Upper lobe of right lung (tissue), 1 donor: Measurements from ENCODE around the gene RAPGEF2. TPM values are rescaled to one million over a fixed set of nuclear protein-coding genes. Genes with fewer than 3 reads are reported as not detected.

Source experiments
- ATAC-seq: fragments of 200-7000 bp; cut with Tn5 transposase; one replicate; pipeline ENCODE4 v1.9.1; 2020; ENCODE audit warnings: mild to moderate bottlenecking, moderate library complexity
- DNase-seq: peaks from one replicate; pipeline ENCODE4 v3.0.0-alpha.2; 2020
- H3K27ac ChIP-seq: fragments of 200-600 bp; one replicate; pipeline ENCODE4 v1.8.0; 2022
- H3K27me3 ChIP-seq: fragments of 200-600 bp; one replicate; pipeline ENCODE4 v1.8.0; 2022; ENCODE audit warnings: mild to moderate bottlenecking
- H3K36me3 ChIP-seq: fragments of 200-600 bp; one replicate; pipeline ENCODE4 v1.8.0; 2022
- H3K4me1 ChIP-seq: fragments of 200-600 bp; one replicate; pipeline ENCODE4 v1.8.0; 2022
- H3K4me3 ChIP-seq: fragments of 200-600 bp; one replicate; pipeline ENCODE4 v1.8.0; 2022; ENCODE audit warnings: mild to moderate bottlenecking
- H3K9me3 ChIP-seq: fragments of 200-600 bp; one replicate; pipeline ENCODE4 v1.8.0; 2022
- intact Hi-C: fragments of 100-400 bp; cut with DNase I; formaldehyde crosslinking; loops from one replicate; pipeline ENCODE4 v1.11.0; 2022
- total RNA-seq: library from RNA; stranded (reverse); fragmentation: NEBNext Ultra II Directional; extraction: Animal tissue kit (Norgen Biotek cat#: 25700); gene quantifications from one replicate; pipeline ENCODE4 v1.2.1, GENCODE V29; 2021
- TF ChIP-seq, protein P1 (sequence below): fragments of 200-600 bp; IDR thresholded peaks from one replicate; pipeline ENCODE4 v1.8.0; 2022; ENCODE audit warnings: antibody characterized with exemption
- donor health status: DM: no; HTN: yes; CAD: no; lungs with severe emphysema.

Gene RAPGEF2
- total RNA-seq, 1 donor from 2014 or later, result 61.3 TPM

- DNase-seq, result no peak
- H3K4me1 ChIP-seq, result peaks cover 22% of the 10 kb centered on the region
- no peak for ATAC-seq
- no peak overlapping the region for H3K4me3 ChIP-seq
- no peaks in the 10 kb centered on the region for H3K27me3 ChIP-seq
- no peaks in the 10 kb centered on the region for H3K36me3 ChIP-seq
- TF ChIP-seq, protein P1, sequence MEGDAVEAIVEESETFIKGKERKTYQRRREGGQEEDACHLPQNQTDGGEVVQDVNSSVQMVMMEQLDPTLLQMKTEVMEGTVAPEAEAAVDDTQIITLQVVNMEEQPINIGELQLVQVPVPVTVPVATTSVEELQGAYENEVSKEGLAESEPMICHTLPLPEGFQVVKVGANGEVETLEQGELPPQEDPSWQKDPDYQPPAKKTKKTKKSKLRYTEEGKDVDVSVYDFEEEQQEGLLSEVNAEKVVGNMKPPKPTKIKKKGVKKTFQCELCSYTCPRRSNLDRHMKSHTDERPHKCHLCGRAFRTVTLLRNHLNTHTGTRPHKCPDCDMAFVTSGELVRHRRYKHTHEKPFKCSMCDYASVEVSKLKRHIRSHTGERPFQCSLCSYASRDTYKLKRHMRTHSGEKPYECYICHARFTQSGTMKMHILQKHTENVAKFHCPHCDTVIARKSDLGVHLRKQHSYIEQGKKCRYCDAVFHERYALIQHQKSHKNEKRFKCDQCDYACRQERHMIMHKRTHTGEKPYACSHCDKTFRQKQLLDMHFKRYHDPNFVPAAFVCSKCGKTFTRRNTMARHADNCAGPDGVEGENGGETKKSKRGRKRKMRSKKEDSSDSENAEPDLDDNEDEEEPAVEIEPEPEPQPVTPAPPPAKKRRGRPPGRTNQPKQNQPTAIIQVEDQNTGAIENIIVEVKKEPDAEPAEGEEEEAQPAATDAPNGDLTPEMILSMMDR, result no peak
- intact Hi-C loops, result no loop called here
- H3K9me3 ChIP-seq, result no peaks in the 10 kb centered on the region
- no peak overlapping the region for H3K27ac ChIP-seq
Observed at GRCh38 chr4:159269116-159269515, 166.2 kb downstream of the RAPGEF2 start.

DNA sequence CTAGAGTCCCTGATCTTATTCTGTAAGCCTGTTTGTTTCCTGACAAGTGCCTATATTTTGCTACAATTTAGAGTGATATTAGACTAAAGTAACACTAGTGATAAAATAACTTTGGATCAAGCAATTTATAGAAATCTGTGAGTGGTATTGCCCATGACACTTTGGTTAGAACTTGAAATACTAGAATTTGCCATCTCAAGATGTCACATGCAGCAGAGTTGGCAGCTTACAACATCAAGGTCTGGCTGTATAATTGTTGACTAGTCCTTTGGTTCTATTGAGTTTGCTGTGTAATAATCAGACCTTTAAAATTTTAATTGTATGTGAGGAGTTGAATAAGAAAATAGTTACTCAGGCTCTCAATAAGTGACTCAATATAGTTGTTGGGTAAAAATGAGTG, 167.1 kb downstream of the RAPGEF2 start:
- no peak overlapping the region for H3K4me3 ChIP-seq
- no peaks in the 10 kb centered on the region for H3K9me3 ChIP-seq
- TF ChIP-seq, protein P1, result no peak
- intact Hi-C loops, result no loop called here
- no peak for ATAC-seq
- H3K36me3 ChIP-seq, result no peaks in the 10 kb centered on the region
- DNase-seq, result no peak
- H3K27ac ChIP-seq, result no peak overlapping the region
- H3K27me3 ChIP-seq, result no peaks in the 10 kb centered on the region
- H3K4me1 ChIP-seq, result peaks cover 22% of the 10 kb centered on the region

DNA sequence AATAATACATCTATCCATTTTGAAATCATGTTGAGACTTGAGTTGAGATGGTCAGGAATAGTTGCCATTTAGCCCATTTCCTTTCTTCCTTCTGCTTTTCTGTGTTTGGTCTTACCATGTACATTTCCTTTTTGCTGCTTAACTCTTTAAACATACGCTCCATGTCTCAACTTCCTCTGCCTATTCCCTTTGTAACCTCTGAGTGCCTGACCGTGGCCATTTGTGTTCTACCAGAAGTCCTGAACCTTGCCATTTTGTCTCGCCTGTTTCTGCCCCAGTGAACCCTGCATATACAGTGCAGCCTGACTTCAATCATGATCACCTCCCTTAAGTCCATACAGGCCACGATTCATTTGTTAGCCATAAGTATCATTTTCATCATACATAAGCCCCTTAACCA, 169.0 kb downstream of the RAPGEF2 start:
- H3K27ac ChIP-seq, result peak overlapping the region; percentile 15
- no peaks in the 10 kb centered on the region for H3K36me3 ChIP-seq
- no peak for DNase-seq
- H3K4me1 ChIP-seq, result peaks cover 20% of the 10 kb centered on the region
- H3K27me3 ChIP-seq, result no peaks in the 10 kb centered on the region
- H3K9me3 ChIP-seq, result no peaks in the 10 kb centered on the region
- H3K4me3 ChIP-seq, result no peak overlapping the region
- TF ChIP-seq, protein P1, result no peak
- ATAC-seq, result peak; percentile 81
- intact Hi-C loops, result no loop called here

DNA sequence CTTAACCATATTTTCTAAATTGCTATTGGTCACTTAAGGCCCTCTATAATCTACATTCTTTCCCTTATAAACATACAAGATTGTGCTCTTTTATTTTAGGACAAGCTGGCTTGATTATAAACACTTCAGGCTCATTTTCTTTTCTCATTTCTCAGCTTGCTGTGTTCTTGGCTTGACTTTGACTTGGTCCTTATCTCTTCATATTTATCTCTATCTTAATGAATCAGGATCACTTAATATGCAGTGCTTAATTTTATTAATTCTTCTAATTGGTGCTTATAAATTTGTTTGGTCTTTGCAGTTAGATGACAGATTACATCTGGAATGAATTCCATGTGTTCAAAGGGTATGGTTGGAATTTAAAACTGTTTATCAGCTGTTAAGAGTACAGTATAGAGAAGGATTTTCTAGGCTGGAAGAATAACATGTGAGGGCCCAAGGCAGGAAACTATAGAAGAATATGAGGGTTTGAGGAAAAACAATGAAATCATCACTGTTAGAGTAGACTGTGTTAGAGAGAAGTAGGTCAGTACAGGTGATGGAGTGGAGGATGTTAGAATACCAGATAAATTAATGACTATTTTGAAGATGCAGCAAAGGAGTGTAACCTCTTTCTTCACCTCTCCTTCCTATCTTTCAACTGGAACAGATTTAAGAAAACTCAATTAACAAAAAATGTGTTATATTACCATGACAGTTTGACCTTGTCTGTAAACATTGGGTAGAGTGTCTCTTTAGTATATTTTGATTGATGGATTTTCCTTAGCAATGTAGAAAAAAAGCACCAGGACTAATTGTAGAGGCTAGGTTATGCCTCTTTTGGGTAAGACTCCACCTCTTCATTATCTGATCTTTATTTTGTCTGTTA, 169.6 kb downstream of the RAPGEF2 start:
- intact Hi-C loops, result no loop called here
- peak overlapping the region; percentile 15 for H3K27ac ChIP-seq
- TF ChIP-seq, protein P1, result no peak
- peaks cover 13% of the 10 kb centered on the region for H3K4me1 ChIP-seq
- ATAC-seq (no peak), DNase-seq (no peak)
- H3K27me3 ChIP-seq, result no peaks in the 10 kb centered on the region
- H3K9me3 ChIP-seq, result no peaks in the 10 kb centered on the region
- H3K36me3 ChIP-seq, result no peaks in the 10 kb centered on the region
- no peak overlapping the region for H3K4me3 ChIP-seq

DNA sequence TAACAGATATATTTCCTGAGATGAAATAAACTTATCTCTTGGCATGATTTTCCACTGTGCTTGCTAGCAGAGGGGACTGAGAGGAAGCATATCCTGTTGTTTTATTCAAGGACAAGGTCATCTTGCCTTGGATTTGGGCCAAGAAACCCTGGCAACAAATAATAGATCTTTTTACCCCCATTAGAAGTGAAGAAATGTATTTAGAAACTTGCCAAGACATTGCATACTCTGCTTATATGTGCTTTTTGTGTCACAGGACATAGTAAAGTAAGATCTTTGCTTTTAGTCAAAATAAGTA, 170.2 kb downstream of the RAPGEF2 start:
- DNase-seq (no peak), ATAC-seq (no peak)
- H3K4me3 ChIP-seq, result no peak overlapping the region
- H3K36me3 ChIP-seq, result no peaks in the 10 kb centered on the region
- no peaks in the 10 kb centered on the region for H3K27me3 ChIP-seq
- intact Hi-C loops, result no loop called here
- TF ChIP-seq, protein P1, result no peak
- H3K4me1 ChIP-seq, result peaks cover 10% of the 10 kb centered on the region
- H3K9me3 ChIP-seq, result no peaks in the 10 kb centered on the region
- no peak overlapping the region for H3K27ac ChIP-seq
